Measurements from ENCODE around the gene ZNF169. TPM values are rescaled to one million over a fixed set of nuclear protein-coding genes. Genes with fewer than 3 reads are reported as not detected.

The ZNF169 gene
- polyA plus RNA-seq, 1 of the 3 experiments (the other 2 are of a cell fraction), result 3.1 TPM

- TF ChIP-seq RXRA (IDR thresholded peaks at IDR 0.05; ENCODE audit: borderline replicate concordance, low read depth), result no peak
- peak; percentile 70; the same call in 1 of the 2 replicates for TF ChIP-seq SIN3A (IDR thresholded peaks at IDR 0.05; ENCODE audit: borderline replicate concordance, low read depth, low read length)
- no peak for TF ChIP-seq EZH2phosphoT487 (IDR thresholded peaks at IDR 0.05; ENCODE audit: borderline replicate concordance, low read depth)
- TF ChIP-seq RFX5 (IDR thresholded peaks at IDR 0.05; ENCODE audit: low read length), result no peak
- TF ChIP-seq, protein P1, sequence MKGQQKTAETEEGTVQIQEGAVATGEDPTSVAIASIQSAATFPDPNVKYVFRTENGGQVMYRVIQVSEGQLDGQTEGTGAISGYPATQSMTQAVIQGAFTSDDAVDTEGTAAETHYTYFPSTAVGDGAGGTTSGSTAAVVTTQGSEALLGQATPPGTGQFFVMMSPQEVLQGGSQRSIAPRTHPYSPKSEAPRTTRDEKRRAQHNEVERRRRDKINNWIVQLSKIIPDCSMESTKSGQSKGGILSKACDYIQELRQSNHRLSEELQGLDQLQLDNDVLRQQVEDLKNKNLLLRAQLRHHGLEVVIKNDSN (IDR thresholded peaks at IDR 0.05; ENCODE audit: borderline replicate concordance, low read depth), result no peak
- no peak for TF ChIP-seq FOSL2 (IDR thresholded peaks at IDR 0.05; ENCODE audit: borderline replicate concordance, low read depth)
- no peak for TF ChIP-seq ZBTB33 (IDR thresholded peaks at IDR 0.05; ENCODE audit: borderline replicate concordance, low read depth)
- TF ChIP-seq, protein P2, sequence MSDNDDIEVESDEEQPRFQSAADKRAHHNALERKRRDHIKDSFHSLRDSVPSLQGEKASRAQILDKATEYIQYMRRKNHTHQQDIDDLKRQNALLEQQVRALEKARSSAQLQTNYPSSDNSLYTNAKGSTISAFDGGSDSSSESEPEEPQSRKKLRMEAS (IDR thresholded peaks at IDR 0.05; ENCODE audit: low read depth), result peak; percentile 38; the same call in 1 of the 2 replicates
These were observed at the start of gene ZNF169 (continued) for GRCh38 chr9:94259077-94259862.

DNA sequence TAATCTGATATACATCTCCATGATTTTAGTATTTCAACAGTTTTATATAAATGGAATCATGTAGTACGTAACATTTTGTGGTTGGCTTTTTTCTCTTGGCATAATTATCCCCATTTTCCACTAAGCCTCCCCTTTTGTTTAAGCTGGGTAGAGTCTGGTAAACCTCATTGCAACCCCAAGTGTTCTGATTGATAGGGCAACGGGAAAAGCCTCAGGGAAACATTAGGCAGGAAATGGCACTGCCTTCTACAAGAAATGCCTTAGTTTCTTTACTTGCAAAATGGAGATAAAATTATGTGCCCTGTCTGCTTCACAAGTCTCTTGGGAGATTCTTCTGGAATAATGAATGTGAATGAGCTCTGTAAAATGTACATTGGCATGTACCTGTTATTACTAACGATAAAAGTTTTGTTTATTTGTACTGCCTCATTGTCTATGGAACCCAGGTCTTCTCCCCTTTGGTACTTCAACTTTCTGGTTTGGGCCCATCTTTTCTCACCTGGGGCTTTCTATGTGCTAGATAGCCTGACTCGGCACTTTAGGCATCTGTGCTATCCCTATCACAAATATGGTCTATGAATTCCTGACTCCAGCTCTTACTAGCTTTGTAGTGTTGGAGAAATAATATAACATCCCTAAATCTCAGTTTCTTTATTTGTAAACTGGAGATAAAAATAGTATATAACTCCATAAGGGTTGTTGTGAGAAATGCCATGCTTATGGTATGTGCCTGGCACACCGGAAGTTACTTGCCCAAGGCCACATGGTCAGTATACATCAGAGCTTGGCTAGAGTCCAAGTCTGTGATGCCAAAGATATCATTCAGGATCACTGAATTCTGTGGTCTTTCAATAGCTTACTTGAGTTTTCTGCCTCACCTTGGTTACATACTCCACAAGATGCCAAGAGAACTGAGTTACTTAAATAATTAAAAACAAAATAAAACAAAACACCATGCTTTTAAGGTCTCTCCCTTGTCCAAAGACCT, 48.2 kb upstream of the ZNF169 start:
- H3K4me2 ChIP-seq, result no peak overlapping the region
- H3K9ac ChIP-seq, result no peak overlapping the region
- peak; percentile 17 for DNase-seq
- H3K79me2 ChIP-seq (ENCODE audit: insufficient read depth), result no peaks in the 10 kb centered on the region
- POLR2A ChIA-PET, result interaction anchor here (1.5 kb wide), 1 partner anchor 145 kb away, joined by 3 read pairs; no protein-coding TSS in a partner anchor
- H3K36me3 ChIP-seq (replicated peaks in 1 of 2; ENCODE audit: control insufficient read depth in 1 of 2, insufficient read depth in 2 of 2, low read length in 1 of 2), result no peaks in the 10 kb centered on the region
- no peak overlapping the region for H2AFZ ChIP-seq (ENCODE audit: low read depth)
- WGBS (ENCODE audit: low lambda C conversion rate), result 75% methylated on average over 5 of the region's 5 CpGs
- TF ChIP-seq NFIC (IDR thresholded peaks at IDR 0.05; ENCODE audit: borderline replicate concordance), result peak; percentile 54; the same call in 1 of the 2 replicates
- TF ChIP-seq POLR2AphosphoS5 (IDR thresholded peaks at IDR 0.05; ENCODE audit: low read depth, low read length), result no peak
- H3K9me3 ChIP-seq, result no peaks in the 10 kb centered on the region
- H3K4me1 ChIP-seq (ENCODE audit: control insufficient read depth in 1 of 2, insufficient read depth in 2 of 2, low read depth in 1 of 2, low read length in 1 of 2), result peaks cover 5 to 6% of the 10 kb centered on the region in 2 experiments; a peak in 1 of 4 replicates
- H4K20me1 ChIP-seq (ENCODE audit: insufficient read depth), result no peaks in the 10 kb centered on the region
- no peak overlapping the region for H3K4me3 ChIP-seq (ENCODE audit: low read depth in 2 of 2, low read length in 1 of 2)
- H3F3A ChIP-seq (replicated peaks; ENCODE audit: insufficient read depth), result no peaks in the 10 kb centered on the region
- no peaks in the 10 kb centered on the region for H3K27me3 ChIP-seq (ENCODE audit: insufficient read depth)
- no peak overlapping the region for H3K27ac ChIP-seq (ENCODE audit: low read depth in 2 of 2, low read length in 1 of 2)
- H3K9me2 ChIP-seq, result no peaks in the 10 kb centered on the region
- CTCF ChIA-PET, result interaction anchor here (0.9 to 9.2 kb wide), 3 partner anchors 109 to 197 kb away, joined by 3 to 209 read pairs (median 142); no protein-coding TSS in a partner anchor

All from SK-N-SH (cell line).